ENCODE measurements around the gene SGMS1.

GRCh38 chr10:50420196-50420595, 203.6 kb downstream of the SGMS1 start:
- TF ChIP-seq CTCF (IDR thresholded peaks at IDR 0.05) = no peak
- TF ChIP-seq POLR2A (IDR thresholded peaks at IDR 0.05) = no peak

All from testis (tissue), 2 donors.